ENCODE measurements around the gene NFATC2. TPM values are rescaled to one million over a fixed set of nuclear protein-coding genes. Genes with fewer than 3 reads are reported as not detected.
"Not testable (repeated sequence)": the region's sequence is repeated elsewhere in the genome, so short reads cannot be mapped to it uniquely, and the experiment has no call there.

NFATC2 gene
- total RNA-seq, 1 experiment from 2014 or later, result 5.0 TPM

DNA sequence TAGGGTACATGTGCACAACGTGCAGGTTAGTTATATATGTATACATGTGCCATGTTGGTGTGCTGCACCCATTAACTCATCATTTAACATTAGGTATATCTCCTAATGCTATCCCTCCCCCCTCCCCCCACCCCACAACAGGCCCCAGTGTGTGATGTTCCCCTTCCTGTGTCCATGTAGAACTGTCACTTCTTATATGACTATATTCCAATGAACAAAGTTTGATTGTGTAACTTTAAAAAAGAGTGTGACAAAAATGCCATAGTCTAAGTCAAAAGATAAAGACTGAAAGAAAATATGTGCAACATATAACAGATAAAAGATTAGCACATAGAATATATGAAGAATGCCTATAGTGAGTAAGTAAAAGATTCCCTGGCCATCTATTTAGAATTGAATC is 66.4 kb downstream of the NFATC2 start:
- H3K4me3 ChIP-seq (replicated peaks in 1 of 2; ENCODE audit: low read depth in 1 of 2, low read length in 2 of 2); H3K79me2 ChIP-seq (ENCODE audit: insufficient read depth, low read length); RAD21 ChIA-PET (ENCODE audit: low non-redundant PET in 1 of 2, low total read pairs in 2 of 2, uncharacterized antibody in 2 of 2, unreplicated experiment in 2 of 2); DNase-seq (ENCODE audit: low read depth, low spot score); H3K9ac ChIP-seq (ENCODE audit: low read length); CTCF ChIA-PET; H3K9me3 ChIP-seq (ENCODE audit: control insufficient read depth in 1 of 2, insufficient read depth in 1 of 2, low read depth in 1 of 2, low read length in 2 of 2); H3K36me3 ChIP-seq (ENCODE audit: control insufficient read depth in 1 of 2, insufficient read depth in 2 of 2, low read length in 2 of 2); POLR2A ChIA-PET; H2AFZ ChIP-seq (ENCODE audit: low read depth, low read length, poor library complexity, severe bottlenecking); H3K27me3 ChIP-seq (ENCODE audit: insufficient read depth, low read length); H3K27ac ChIP-seq (ENCODE audit: low read depth, low read length); H3K4me1 ChIP-seq (ENCODE audit: control insufficient read depth in 1 of 2, insufficient read depth in 2 of 2, low read length in 2 of 2); H4K20me1 ChIP-seq (ENCODE audit: insufficient read depth); H3K9me2 ChIP-seq (ENCODE audit: insufficient read depth); intact Hi-C loops (cut with micrococcal nuclease); H3K4me2 ChIP-seq (ENCODE audit: low read length); ATAC-seq; BruUV-seq (replicated peaks): not testable (repeated sequence)

DNA sequence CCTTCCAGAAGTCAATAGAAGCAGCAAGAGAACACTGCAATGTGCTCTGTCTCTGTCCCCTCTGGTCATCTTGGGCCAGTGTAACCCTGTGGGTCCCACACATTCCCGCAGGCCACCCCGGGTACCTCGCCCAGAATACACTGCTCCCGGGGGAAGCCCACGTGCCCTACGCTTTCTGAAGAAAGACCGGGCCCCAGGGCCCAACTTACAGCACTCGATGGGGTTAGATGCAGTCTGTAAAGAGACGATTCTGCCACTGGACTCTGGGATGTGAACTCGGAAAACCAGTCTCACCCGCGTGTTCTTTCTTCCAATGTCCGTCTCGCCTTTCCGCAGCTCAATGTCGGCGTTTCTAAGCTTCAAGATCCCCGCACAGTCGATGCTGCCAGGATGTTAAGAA is 68.7 kb downstream of the NFATC2 start:
- Histone ChIP-seq H2AFZ (ENCODE audit: low read depth, low read length, poor library complexity, severe bottlenecking) (no peak overlapping the region), H3K4me3 (replicated peaks in 1 of 2; ENCODE audit: low read depth in 1 of 2, low read length in 2 of 2) (no peak overlapping the region), H3K27ac (ENCODE audit: low read depth, low read length) (no peak overlapping the region), H3K9me2 (ENCODE audit: insufficient read depth) (no peaks in the 10 kb centered on the region), H3K4me2 (ENCODE audit: low read length) (no peak overlapping the region), H3K27me3 (ENCODE audit: insufficient read depth, low read length) (no peaks in the 10 kb centered on the region), H4K20me1 (ENCODE audit: insufficient read depth) (no peaks in the 10 kb centered on the region), H3K9me3 (ENCODE audit: control insufficient read depth in 1 of 2, insufficient read depth in 1 of 2, low read depth in 1 of 2, low read length in 2 of 2) (no peaks in the 10 kb centered on the region), H3K36me3 (ENCODE audit: control insufficient read depth in 1 of 2, insufficient read depth in 2 of 2, low read length in 2 of 2) (no peaks in the 10 kb centered on the region), H3K9ac (ENCODE audit: low read length) (no peak overlapping the region), H3K79me2 (ENCODE audit: insufficient read depth, low read length) (no peaks in the 10 kb centered on the region), H3K4me1 (ENCODE audit: control insufficient read depth in 1 of 2, insufficient read depth in 2 of 2, low read length in 2 of 2) (no peaks in the 10 kb centered on the region)
- TF ChIP-seq POLR2A (IDR thresholded peaks at IDR 0.05; ENCODE audit: borderline replicate concordance, extremely low read depth, insufficient read depth, insufficient read length) (no peak), CBX3 (IDR thresholded peaks at IDR 0.05; ENCODE audit: low read depth) (no peak), EZH2 (IDR thresholded peaks at IDR 0.05) (no peak), FOSL1 (IDR thresholded peaks at IDR 0.05; ENCODE audit: low read depth) (no peak), RAD21 (IDR thresholded peaks at IDR 0.05; ENCODE audit: low read depth) (no peak), TCF7L2 (IDR thresholded peaks at IDR 0.05; ENCODE audit: borderline replicate concordance, extremely low read depth, insufficient read depth, insufficient read length) (no peak)
- BruUV-seq (replicated peaks), result no TSS peak
- RAD21 ChIA-PET (ENCODE audit: low non-redundant PET in 1 of 2, low total read pairs in 2 of 2, uncharacterized antibody in 2 of 2, unreplicated experiment in 2 of 2), result no interaction called here
- DNase-seq (ENCODE audit: low read depth, low spot score) (no peak), ATAC-seq (0 out of 2 replicates have a peak, but pooled peaks have one; percentile 22)
- intact Hi-C loops (cut with micrococcal nuclease), result no loop called here
- POLR2A ChIA-PET, result interaction anchor here (1.0 kb wide), 1 partner anchor 10 kb away, joined by 3 read pairs; no protein-coding TSS in a partner anchor
- CTCF ChIA-PET, result interaction anchor here (0.5 kb wide), 1 partner anchor 628 kb away, joined by 4 read pairs; no protein-coding TSS in a partner anchor

Data from HCT116 (cell line).